Activated B cell treated with CpG ODN at 0.5 μM for 24 hours (primary cell): ENCODE data around the gene KMT5B. TPM values are rescaled to one million over a fixed set of nuclear protein-coding genes. Genes with fewer than 3 reads are reported as not detected.

Source experiments
- ATAC-seq: fragments of 200-7000 bp; cut with Tn5 transposase; one replicate; pipeline ENCODE4 v1.10.0; 2021; ENCODE audit warnings: low read depth, mild to moderate bottlenecking, moderate library complexity
- CTCF ChIA-PET: fragments of 350-600 bp; sonication (Branson Sonifier 250); formaldehyde crosslinking; loops from one replicate; lab custom pipeline; 2021; ENCODE audit warnings: antibody characterized with exemption; lab: Charles Lee
- POLR2A ChIA-PET: fragments of 350-600 bp; sonication (Branson Sonifier 250); formaldehyde crosslinking; loops from one replicate; lab custom pipeline; 2021; ENCODE audit warnings: antibody characterized with exemption; lab: Charles Lee
- DNase-seq: peaks from one replicate; pipeline ENCODE4 v3.0.0; 2022
- H3K27ac Mint-ChIP-seq: one replicate; pipeline ENCODE4 v1.8.0; 2020; ENCODE audit warnings: mixed read lengths
- H3K27me3 Mint-ChIP-seq: one replicate; pipeline ENCODE4 v1.8.0; 2021; ENCODE audit warnings: mixed read lengths
- H3K36me3 Mint-ChIP-seq: one replicate; pipeline ENCODE4 v1.8.0; 2021; ENCODE audit warnings: low read depth, mixed read lengths
- H3K4me1 Mint-ChIP-seq: one replicate; pipeline ENCODE4 v1.8.0; 2021; ENCODE audit warnings: mixed read lengths
- H3K4me3 Mint-ChIP-seq: one replicate; pipeline ENCODE4 v1.8.0; 2020; ENCODE audit warnings: mild to moderate bottlenecking, mixed read lengths
- H3K9me3 Mint-ChIP-seq: one replicate; pipeline ENCODE4 v1.8.0; 2020; ENCODE audit warnings: mixed read lengths
- CTCF ChIP-seq: fragments of 200-600 bp; IDR thresholded peaks from one replicate; pipeline ENCODE4 v1.8.0; 2022; ENCODE audit warnings: antibody characterized with exemption, mild to moderate bottlenecking
- intact Hi-C: fragments of 100-400 bp; cut with micrococcal nuclease; formaldehyde crosslinking; loops from one replicate; pipeline ENCODE4 v1.15.1; 2024
- total RNA-seq: library from RNA; stranded (reverse); gene quantifications from 2 replicates; pipeline ENCODE4 v1.2.3, GENCODE V29; 2022

KMT5B gene
- total RNA-seq, 1 donor from 2014 or later = 68.3 TPM

DNA sequence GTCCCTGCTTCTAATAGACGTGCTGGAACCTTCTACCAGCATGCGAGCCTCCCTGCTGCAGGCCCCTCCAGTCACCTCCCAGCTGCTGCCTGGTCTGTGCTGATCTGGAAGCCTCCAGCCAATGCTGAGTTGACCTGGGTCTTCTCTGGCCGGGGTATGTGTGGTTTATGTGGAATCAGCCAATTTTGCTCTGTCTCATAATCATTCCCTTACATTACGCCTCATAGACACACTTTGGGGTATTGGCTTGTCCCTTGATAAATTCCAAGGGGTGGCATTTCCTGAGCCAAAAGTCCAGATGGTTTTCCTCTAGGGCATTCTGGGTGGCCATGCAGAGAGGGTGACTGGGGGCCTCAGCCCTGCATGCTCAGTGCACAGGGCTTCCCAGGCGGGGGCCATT, 8.3 kb upstream of the KMT5B start:
- no peak for ATAC-seq
- no peak for DNase-seq
- intact Hi-C loops = no loop called here
- POLR2A ChIA-PET = interaction anchor here (0.6 kb wide), 1 partner anchor 25 kb away, joined by 3 read pairs; no protein-coding TSS in a partner anchor
- TF ChIP-seq CTCF = no peak
- Mint-ChIP-seq H3K4me3 (no peak overlapping the region), H3K36me3 (no peaks in the 10 kb centered on the region), H3K9me3 (no peaks in the 10 kb centered on the region), H3K4me1 (peaks cover 2% of the 10 kb centered on the region), H3K27me3 (no peaks in the 10 kb centered on the region), H3K27ac (no peak overlapping the region)
- CTCF ChIA-PET = no interaction called here

- Mint-ChIP-seq H3K9me3 (no peaks in the 10 kb centered on the region), H3K4me1 (peaks cover 27% of the 10 kb centered on the region), H3K4me3 (no peak overlapping the region), H3K27me3 (no peaks in the 10 kb centered on the region), H3K27ac (no peak overlapping the region), H3K36me3 (peaks cover 4% of the 10 kb centered on the region)
- no peak for ATAC-seq
- DNase-seq = no peak
- intact Hi-C loops = no loop called here
- ChIA-PET POLR2A (no interaction called here), CTCF (no interaction called here)
- TF ChIP-seq CTCF = no peak
These were observed 3.3 kb upstream of the KMT5B start for GRCh38 chr11:68216171-68216938.

- DNase-seq = no peak
- peaks cover 35% of the 10 kb centered on the region for H3K4me1 Mint-ChIP-seq
- H3K9me3 Mint-ChIP-seq = no peaks in the 10 kb centered on the region
- CTCF ChIA-PET = interaction anchor here (1.8 kb wide), 1 partner anchor 81 kb away, joined by 4 read pairs; no protein-coding TSS in a partner anchor
- intact Hi-C loops = no loop called here
- TF ChIP-seq CTCF = no peak
- peak overlapping the region; percentile 83 for H3K4me3 Mint-ChIP-seq
- no peaks in the 10 kb centered on the region for H3K27me3 Mint-ChIP-seq
- POLR2A ChIA-PET = interaction anchor here (1.1 kb wide), 2 partner anchors 42 to 156 kb away, joined by 3 to 4 read pairs; no protein-coding TSS in a partner anchor
- no peak for ATAC-seq
- H3K27ac Mint-ChIP-seq = peak overlapping the region; percentile 73
- peaks cover 4% of the 10 kb centered on the region for H3K36me3 Mint-ChIP-seq
These were observed 2.6 kb upstream of the KMT5B start for GRCh38 chr11:68215524-68216170.

DNA sequence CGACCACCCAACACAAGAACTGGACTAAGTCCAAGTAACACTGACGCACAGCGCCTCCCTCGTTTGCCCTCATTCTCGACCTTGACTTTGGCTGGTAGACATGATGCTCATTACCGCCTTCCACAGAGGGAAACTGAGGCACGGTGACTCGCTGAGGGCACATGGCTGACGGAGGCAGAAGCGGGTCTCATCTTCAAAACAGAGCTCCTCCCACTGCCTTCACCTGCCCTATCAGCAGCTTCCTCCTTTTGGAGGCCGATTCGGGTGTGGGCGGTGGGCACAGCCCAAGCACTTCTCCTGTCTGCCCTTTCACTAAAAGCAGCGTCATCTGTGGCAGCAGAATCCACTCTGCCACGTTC, 2.0 kb upstream of the KMT5B start:
- no peak for TF ChIP-seq CTCF
- intact Hi-C loops = no loop called here
- DNase-seq = no peak
- Mint-ChIP-seq H3K27me3 (no peaks in the 10 kb centered on the region), H3K4me1 (peaks cover 40% of the 10 kb centered on the region), H3K27ac (peak overlapping the region; percentile 73), H3K36me3 (peaks cover 4% of the 10 kb centered on the region), H3K4me3 (peak overlapping the region; percentile 83), H3K9me3 (no peaks in the 10 kb centered on the region)
- ChIA-PET POLR2A (interaction anchor here (0.9 to 2.2 kb wide), 4 partner anchors 43 to 212 kb away, joined by 3 to 9 read pairs (median 4); partner anchors contain the start of gene UNC93B1), CTCF (interaction anchor here (1.8 kb wide), 1 partner anchor 82 kb away, joined by 4 read pairs; no protein-coding TSS in a partner anchor)
- ATAC-seq = no peak
